Measurements from ENCODE around the gene ST6GALNAC2. TPM values are rescaled to one million over a fixed set of nuclear protein-coding genes. Genes with fewer than 3 reads are reported as not detected.
"Not testable (repeated sequence)": the region's sequence is repeated elsewhere in the genome, so short reads cannot be mapped to it uniquely, and the experiment has no call there.

Gene ST6GALNAC2
- total and polyA plus RNA-seq, 2 experiments from 2014 or later, result 0.65 to 0.96 TPM

GRCh38 chr17:76565728-76566612 lies 19.7 kb downstream of the ST6GALNAC2 start:
- 88 to 89% methylated on average over 14 of the region's 14 CpGs for WGBS, 2 experiments (ENCODE audit: low coverage in 1 of 2, low lambda C conversion rate in 2 of 2, missing lambda C conversion rate in 2 of 2)
- H3K27me3 ChIP-seq (replicated peaks; ENCODE audit: insufficient read depth), result no peaks in the 10 kb centered on the region
- H2AFZ ChIP-seq, result no peak overlapping the region
- H3K9ac ChIP-seq, result no peak overlapping the region
- H3K9me2 ChIP-seq (ENCODE audit: insufficient read depth), result no peaks in the 10 kb centered on the region
- in situ Hi-C loops (cut with MboI), result no loop called here
- H3K9me3 ChIP-seq (ENCODE audit: low read depth), result no peaks in the 10 kb centered on the region
- H3K4me3 ChIP-seq, result no peak overlapping the region
- H3K27ac ChIP-seq, result no peak overlapping the region; the same call in 1 of the 2 replicates
- H3K4me2 ChIP-seq (ENCODE audit: unreplicated experiment), result no peak overlapping the region
- H3K4me1 ChIP-seq (ENCODE audit: insufficient read depth), result peaks cover 18% of the 10 kb centered on the region
- peaks cover 19% of the 10 kb centered on the region for H3K36me3 ChIP-seq (ENCODE audit: low read depth)
- H3K79me2 ChIP-seq (ENCODE audit: insufficient read depth), result peaks cover 18% of the 10 kb centered on the region
- H3F3A ChIP-seq (ENCODE audit: insufficient read depth), result peaks cover 42% of the 10 kb centered on the region
- TF ChIP-seq EZH2phosphoT487 (IDR thresholded peaks at IDR 0.05; ENCODE audit: insufficient read depth, low read depth), result no peak
- no peak for TF ChIP-seq EZH2 (IDR thresholded peaks at IDR 0.05; ENCODE audit: insufficient read depth, poor library complexity, severe bottlenecking)
- DNase-seq, result peak; percentile 2
- H4K20me1 ChIP-seq (ENCODE audit: insufficient read depth), result peaks cover 9% of the 10 kb centered on the region; the same call in 1 of the 2 replicates

DNA sequence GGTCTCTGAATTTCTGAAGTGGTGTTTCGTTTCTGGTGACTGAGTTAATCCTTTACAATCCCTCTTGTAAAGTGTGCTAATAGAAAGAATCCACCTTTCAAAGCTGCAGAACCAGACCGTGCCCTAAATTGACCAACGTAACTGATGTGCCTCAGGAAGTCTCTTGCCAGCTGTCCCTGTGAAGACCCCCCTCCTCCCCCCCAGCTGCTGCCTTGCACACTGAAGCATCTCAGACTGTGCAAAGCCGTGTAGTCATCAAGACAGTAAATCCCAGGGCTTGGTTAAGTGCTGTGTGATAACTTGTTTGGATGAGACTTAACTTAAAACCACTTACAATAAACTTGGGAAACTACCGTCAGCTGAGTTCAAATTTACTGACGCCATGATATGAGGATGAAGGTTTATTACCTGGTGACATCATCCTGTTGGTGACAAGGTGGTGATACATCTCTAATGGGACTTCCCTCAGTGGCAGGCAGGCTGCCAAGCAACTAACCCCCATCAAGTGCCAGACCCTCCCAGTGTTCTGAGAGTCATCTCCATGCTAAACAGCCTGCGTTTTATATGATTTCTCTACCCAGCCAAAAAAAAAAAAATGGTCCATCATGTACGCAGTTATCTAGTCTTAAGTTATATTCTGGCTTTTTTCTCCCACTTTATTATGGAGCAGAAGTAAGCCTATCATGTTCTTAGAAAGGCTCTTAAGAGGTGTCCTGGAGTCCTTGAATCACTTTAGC lies 20.5 kb downstream of the ST6GALNAC2 start:
- H3K9me3 ChIP-seq (ENCODE audit: low read depth); H4K20me1 ChIP-seq (ENCODE audit: insufficient read depth); H3K9ac ChIP-seq; in situ Hi-C loops (cut with MboI); H3K4me2 ChIP-seq (ENCODE audit: unreplicated experiment); H3K27me3 ChIP-seq (replicated peaks; ENCODE audit: insufficient read depth); H3K9me2 ChIP-seq (ENCODE audit: insufficient read depth); H2AFZ ChIP-seq; H3K4me3 ChIP-seq; H3K27ac ChIP-seq: not testable (repeated sequence)
- Histone ChIP-seq H3K4me1 (ENCODE audit: insufficient read depth) (peaks cover 26% of the 10 kb centered on the region), H3K36me3 (ENCODE audit: low read depth) (peaks cover 22% of the 10 kb centered on the region), H3K79me2 (ENCODE audit: insufficient read depth) (peaks cover 26% of the 10 kb centered on the region), H3F3A (ENCODE audit: insufficient read depth) (peaks cover 50% of the 10 kb centered on the region)
- 49 to 56% methylated on average over 8 of the region's 8 CpGs for WGBS, 2 experiments (ENCODE audit: low coverage in 1 of 2, low lambda C conversion rate in 2 of 2, missing lambda C conversion rate in 2 of 2)
- peak; percentile 60 for DNase-seq

GRCh38 chr17:76563359-76563758 lies 22.3 kb downstream of the ST6GALNAC2 start:
- H3K9ac ChIP-seq; H2AFZ ChIP-seq; H3K27me3 ChIP-seq (replicated peaks; ENCODE audit: insufficient read depth); H3K9me2 ChIP-seq (ENCODE audit: insufficient read depth); H3K4me3 ChIP-seq; H3K9me3 ChIP-seq (ENCODE audit: low read depth); H3K4me2 ChIP-seq (ENCODE audit: unreplicated experiment); in situ Hi-C loops (cut with MboI): not testable (repeated sequence)
- 71% methylated on average over 2 of the region's 2 CpGs for whole genome bisulfite sequencing, 2 experiments (ENCODE audit: low coverage in 1 of 2, low lambda C conversion rate in 2 of 2, missing lambda C conversion rate in 2 of 2)
- peak overlapping the region; percentile 85; the same call in 1 of the 2 replicates for H3K27ac ChIP-seq
- peaks cover 25% of the 10 kb centered on the region for H3K36me3 ChIP-seq (ENCODE audit: low read depth)
- DNase-seq, result peak; percentile 1
- H4K20me1 ChIP-seq (ENCODE audit: insufficient read depth), result peaks cover 15% of the 10 kb centered on the region; the same call in 1 of the 2 replicates
- H3F3A ChIP-seq (ENCODE audit: insufficient read depth), result peaks cover 66% of the 10 kb centered on the region
- H3K4me1 ChIP-seq (ENCODE audit: insufficient read depth), result peaks cover 41% of the 10 kb centered on the region
- peaks cover 44% of the 10 kb centered on the region for H3K79me2 ChIP-seq (ENCODE audit: insufficient read depth)

- in situ Hi-C loops (cut with MboI), result no loop called here
- Histone ChIP-seq H3K9ac (no peak overlapping the region), H3K9me2 (ENCODE audit: insufficient read depth) (no peaks in the 10 kb centered on the region), H3K36me3 (ENCODE audit: low read depth) (peaks cover 25% of the 10 kb centered on the region), H4K20me1 (ENCODE audit: insufficient read depth) (peaks cover 15% of the 10 kb centered on the region; the same call in 1 of the 2 replicates), H3K9me3 (ENCODE audit: low read depth) (no peaks in the 10 kb centered on the region), H3K27ac (peak overlapping the region; percentile 85), H3K4me1 (ENCODE audit: insufficient read depth) (peaks cover 41% of the 10 kb centered on the region), H3K4me2 (ENCODE audit: unreplicated experiment) (no peak overlapping the region), H3F3A (ENCODE audit: insufficient read depth) (peaks cover 66% of the 10 kb centered on the region), H2AFZ (no peak overlapping the region), H3K4me3 (peak overlapping the region; percentile 2; the same call in 1 of the 2 replicates), H3K79me2 (ENCODE audit: insufficient read depth) (peaks cover 50% of the 10 kb centered on the region), H3K27me3 (replicated peaks; ENCODE audit: insufficient read depth) (no peaks in the 10 kb centered on the region)
- no peak for TF ChIP-seq EZH2phosphoT487 (IDR thresholded peaks at IDR 0.05; ENCODE audit: insufficient read depth, low read depth)
- TF ChIP-seq EZH2 (IDR thresholded peaks at IDR 0.05; ENCODE audit: insufficient read depth, poor library complexity, severe bottlenecking), result no peak
- DNase-seq, result peak; percentile 92
- 1 to 3% methylated on average over 6 of the region's 6 CpGs for WGBS, 2 experiments (ENCODE audit: low coverage in 1 of 2, low lambda C conversion rate in 2 of 2, missing lambda C conversion rate in 2 of 2)
Observed at GRCh38 chr17:76562734-76563148, 22.9 kb downstream of the ST6GALNAC2 start.
